ENCODE results near the gene ADGRD1. TPM values are rescaled to one million over a fixed set of nuclear protein-coding genes. Genes with fewer than 3 reads are reported as not detected.

ADGRD1 gene
- total RNA-seq, 1 donor from 2014 or later = 35.8 TPM

GRCh38 chr12:131102493-131102931 is 148.8 kb downstream of the ADGRD1 start:
- Histone ChIP-seq H3K4me3 (no peak overlapping the region), H3K27ac (no peak overlapping the region), H3K4me1 (peaks cover 6% of the 10 kb centered on the region), H3K27me3 (no peaks in the 10 kb centered on the region), H3K36me3 (no peaks in the 10 kb centered on the region), H3K9me3 (no peaks in the 10 kb centered on the region)
- intact Hi-C loops (cut with DNase I) = no loop called here
- DNase-seq (ENCODE audit: extremely low spot score in 2 of 2) = no peak
- TF ChIP-seq CTCF (IDR thresholded peaks at IDR 0.05) = no peak
- TF ChIP-seq POLR2A (IDR thresholded peaks at IDR 0.05) = no peak

GRCh38 chr12:131102991-131103668 is 149.4 kb downstream of the ADGRD1 start:
- Histone ChIP-seq H3K27me3 (no peaks in the 10 kb centered on the region), H3K36me3 (no peaks in the 10 kb centered on the region), H3K27ac (peak overlapping the region; percentile 57), H3K4me1 (peaks cover 5% of the 10 kb centered on the region), H3K4me3 (no peak overlapping the region), H3K9me3 (no peaks in the 10 kb centered on the region)
- no peak for DNase-seq (ENCODE audit: extremely low spot score in 2 of 2)
- TF ChIP-seq POLR2A (IDR thresholded peaks at IDR 0.05) (no peak), POLR2AphosphoS5 (IDR thresholded peaks at IDR 0.05; ENCODE audit: insufficient read depth in 1 of 2, low read depth in 1 of 2) (no peak), CTCF (IDR thresholded peaks at IDR 0.05) (no peak)
- intact Hi-C loops (cut with DNase I) = no loop called here

- Histone ChIP-seq H3K9me3 (no peaks in the 10 kb centered on the region), H3K4me3 (no peak overlapping the region), H3K27me3 (no peaks in the 10 kb centered on the region), H3K36me3 (no peaks in the 10 kb centered on the region), H3K4me1 (peaks cover 5% of the 10 kb centered on the region), H3K27ac (peak overlapping the region; percentile 57)
- TF ChIP-seq POLR2AphosphoS5 (IDR thresholded peaks at IDR 0.05; ENCODE audit: insufficient read depth in 1 of 2, low read depth in 1 of 2) (no peak), POLR2A (IDR thresholded peaks at IDR 0.05) (no peak), CTCF (IDR thresholded peaks at IDR 0.05) (no peak)
- intact Hi-C loops (cut with DNase I) = no loop called here
- DNase-seq (ENCODE audit: extremely low spot score in 2 of 2) = no peak
Measured at GRCh38 chr12:131103669-131104462, 150.2 kb downstream of the ADGRD1 start.

GRCh38 chr12:131104463-131105350 is 151.0 kb downstream of the ADGRD1 start:
- H3K9me3 ChIP-seq = no peaks in the 10 kb centered on the region
- H3K4me1 ChIP-seq = peaks cover 5% of the 10 kb centered on the region
- intact Hi-C loops (cut with DNase I) = no loop called here
- no peak overlapping the region for H3K4me3 ChIP-seq
- no peak for DNase-seq (ENCODE audit: extremely low spot score in 2 of 2)
- H3K36me3 ChIP-seq = no peaks in the 10 kb centered on the region
- H3K27me3 ChIP-seq = no peaks in the 10 kb centered on the region
- peak overlapping the region; percentile 57 for H3K27ac ChIP-seq
- TF ChIP-seq POLR2AphosphoS5 (IDR thresholded peaks at IDR 0.05; ENCODE audit: insufficient read depth in 1 of 2, low read depth in 1 of 2) (no peak), POLR2A (IDR thresholded peaks at IDR 0.05) (no peak), CTCF (IDR thresholded peaks at IDR 0.05) (peak; percentile 88 to 95 (median 88))

All from vagina (tissue), 2 donors.